ENCODE measurements around the gene UPB1. TPM values are rescaled to one million over a fixed set of nuclear protein-coding genes. Genes with fewer than 3 reads are reported as not detected.

UPB1 gene
- total RNA-seq, 4 donors from 2014 or later: 0.51 to 2.4 (median 1.6) TPM

- H3K27me3 ChIP-seq: no peaks in the 10 kb centered on the region
- H3K4me3 ChIP-seq: no peak overlapping the region
- H3K9me3 ChIP-seq: no peaks in the 10 kb centered on the region
- H3K4me1 ChIP-seq: peaks cover 23% of the 10 kb centered on the region
- 73% methylated on average over 4 of the region's 6 CpGs for WGBS
- no peak overlapping the region for H3K27ac ChIP-seq
- DNase-seq (ENCODE audit: low spot score in 2 of 2): no peak
- no peak for TF ChIP-seq CTCF (IDR thresholded peaks at IDR 0.05)
- no peak for TF ChIP-seq POLR2AphosphoS5 (IDR thresholded peaks at IDR 0.05)
- TF ChIP-seq EP300 (IDR thresholded peaks at IDR 0.05): no peak
- TF ChIP-seq POLR2A (IDR thresholded peaks at IDR 0.05): no peak
- peaks cover 67% of the 10 kb centered on the region for H3K36me3 ChIP-seq
These were observed 46.8 kb downstream of the UPB1 start for GRCh38 chr22:24541681-24542515.

GRCh38 chr22:24542641-24543040, 47.5 kb downstream of the UPB1 start:
- no peaks in the 10 kb centered on the region for H3K9me3 ChIP-seq
- H3K4me3 ChIP-seq: no peak overlapping the region
- no peak for TF ChIP-seq POLR2AphosphoS5 (IDR thresholded peaks at IDR 0.05)
- no peak for TF ChIP-seq EP300 (IDR thresholded peaks at IDR 0.05)
- no peak for TF ChIP-seq CTCF (IDR thresholded peaks at IDR 0.05)
- TF ChIP-seq POLR2A (IDR thresholded peaks at IDR 0.05): no peak
- H3K4me1 ChIP-seq: peaks cover 23% of the 10 kb centered on the region
- H3K27me3 ChIP-seq: no peaks in the 10 kb centered on the region
- H3K27ac ChIP-seq: no peak overlapping the region
- peaks cover 75% of the 10 kb centered on the region for H3K36me3 ChIP-seq
- no peak for DNase-seq (ENCODE audit: low spot score in 2 of 2)
- 81% methylated on average over 5 of the region's 9 CpGs for WGBS

- TF ChIP-seq POLR2AphosphoS5 (IDR thresholded peaks at IDR 0.05) (no peak), EP300 (IDR thresholded peaks at IDR 0.05) (no peak), POLR2A (IDR thresholded peaks at IDR 0.05) (no peak), CTCF (IDR thresholded peaks at IDR 0.05) (no peak)
- H3K36me3 ChIP-seq: peaks cover 80% of the 10 kb centered on the region
- H3K4me1 ChIP-seq: peaks cover 23% of the 10 kb centered on the region
- no peaks in the 10 kb centered on the region for H3K9me3 ChIP-seq
- H3K4me3 ChIP-seq: no peak overlapping the region
- H3K27me3 ChIP-seq: no peaks in the 10 kb centered on the region
- WGBS: 67% methylated on average over 7 of the region's 7 CpGs
- no peak overlapping the region for H3K27ac ChIP-seq
- no peak for DNase-seq (ENCODE audit: low spot score in 2 of 2)
These were observed 48.1 kb downstream of the UPB1 start for GRCh38 chr22:24543185-24543601.

GRCh38 chr22:24543679-24544243, 48.6 kb downstream of the UPB1 start:
- no peaks in the 10 kb centered on the region for H3K9me3 ChIP-seq
- H3K36me3 ChIP-seq: peaks cover 86% of the 10 kb centered on the region
- no peaks in the 10 kb centered on the region for H3K27me3 ChIP-seq
- no peak overlapping the region for H3K4me3 ChIP-seq
- no peak for DNase-seq (ENCODE audit: low spot score in 2 of 2)
- TF ChIP-seq CTCF (IDR thresholded peaks at IDR 0.05): no peak
- no peak for TF ChIP-seq EP300 (IDR thresholded peaks at IDR 0.05)
- no peak for TF ChIP-seq POLR2AphosphoS5 (IDR thresholded peaks at IDR 0.05)
- no peak for TF ChIP-seq POLR2A (IDR thresholded peaks at IDR 0.05)
- WGBS: 95% methylated on average over 8 of the region's 11 CpGs
- no peak overlapping the region for H3K27ac ChIP-seq
- H3K4me1 ChIP-seq: peaks cover 23% of the 10 kb centered on the region

- TF ChIP-seq POLR2A (IDR thresholded peaks at IDR 0.05) (no peak), EP300 (IDR thresholded peaks at IDR 0.05) (no peak), POLR2AphosphoS5 (IDR thresholded peaks at IDR 0.05) (no peak), CTCF (IDR thresholded peaks at IDR 0.05) (no peak)
- H3K9me3 ChIP-seq: no peaks in the 10 kb centered on the region
- H3K4me3 ChIP-seq: no peak overlapping the region
- WGBS: 100% methylated on average over 1 of the region's 4 CpGs
- H3K4me1 ChIP-seq: peaks cover 33% of the 10 kb centered on the region
- no peak for DNase-seq (ENCODE audit: low spot score in 2 of 2)
- no peak overlapping the region for H3K27ac ChIP-seq
- no peaks in the 10 kb centered on the region for H3K27me3 ChIP-seq
- peaks cover 56% of the 10 kb centered on the region for H3K36me3 ChIP-seq
These were observed 53.7 kb downstream of the UPB1 start for GRCh38 chr22:24548812-24549211.

Measured in suprapubic skin (tissue), 4 donors.